AML-193 (cell line): ENCODE data around the gene NME3.

Experiments used
- DNase-seq, 2 experiments: peaks; one replicate each; lab custom pipeline; 2025; lab: John Stamatoyannopoulos, UW

Gene NME3

DNA sequence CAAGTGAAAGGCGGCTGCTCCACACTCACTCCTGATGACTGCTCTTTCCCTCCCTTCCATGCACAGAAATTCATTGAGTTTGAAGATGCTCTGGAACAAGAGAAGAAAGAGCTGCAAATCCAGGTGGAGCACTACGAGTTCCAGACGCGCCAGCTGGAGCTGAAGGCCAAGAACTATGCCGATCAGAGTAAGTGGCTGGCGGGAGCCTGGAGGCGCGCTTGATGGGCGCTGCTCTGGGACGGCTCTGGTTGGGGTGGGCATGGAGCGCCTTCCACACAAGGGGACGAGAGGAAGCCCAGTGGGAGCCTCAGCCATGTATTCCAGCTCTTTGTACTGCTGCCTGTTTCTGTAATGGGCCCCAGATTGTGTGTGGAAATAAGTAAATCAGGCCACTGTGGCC is 46.9 kb downstream of the NME3 start:
- DNase-seq: no peak

GRCh38 chr16:1723450-1724147 is 47.7 kb downstream of the NME3 start:
- peak; percentile 18 for DNase-seq

- no peak for DNase-seq
These were observed 50.0 kb downstream of the NME3 start for GRCh38 chr16:1721372-1721771.
